ENCODE data around the gene PLA2G4A.

PLA2G4A gene

GRCh38 chr1:187027253-187027652, 198.5 kb downstream of the PLA2G4A start:
- no peak for DNase-seq (ENCODE audit: low read depth)

- no peak for DNase-seq (ENCODE audit: low read depth)
These were observed 203.7 kb downstream of the PLA2G4A start for GRCh38 chr1:187032316-187032981.

- no peak for DNase-seq (ENCODE audit: low read depth)
These were observed 204.4 kb downstream of the PLA2G4A start for GRCh38 chr1:187032982-187033692.

GRCh38 chr1:187033693-187034390, 205.1 kb downstream of the PLA2G4A start:
- no peak for DNase-seq (ENCODE audit: low read depth)

- DNase-seq (ENCODE audit: low read depth) = no peak
These were observed 205.8 kb downstream of the PLA2G4A start for GRCh38 chr1:187034501-187034900.

- no peak for DNase-seq (ENCODE audit: low read depth)
These were observed 209.3 kb downstream of the PLA2G4A start for GRCh38 chr1:187037973-187038553.

All from T follicular helper cell (primary cell).